RCC 7860 (cell line): ENCODE results near the gene GRAMD4.

Source experiments
- DNase-seq: peaks from one replicate; pipeline ENCODE4 v3.0.0-alpha.2; 2015; ENCODE audit warnings: low spot score
- FAIRE-seq: peaks from 2 replicates; lab custom pipeline; 2012; peaks lifted over from hg19 to GRCh38; lab: Jason Lieb, UNC

Gene GRAMD4

DNA sequence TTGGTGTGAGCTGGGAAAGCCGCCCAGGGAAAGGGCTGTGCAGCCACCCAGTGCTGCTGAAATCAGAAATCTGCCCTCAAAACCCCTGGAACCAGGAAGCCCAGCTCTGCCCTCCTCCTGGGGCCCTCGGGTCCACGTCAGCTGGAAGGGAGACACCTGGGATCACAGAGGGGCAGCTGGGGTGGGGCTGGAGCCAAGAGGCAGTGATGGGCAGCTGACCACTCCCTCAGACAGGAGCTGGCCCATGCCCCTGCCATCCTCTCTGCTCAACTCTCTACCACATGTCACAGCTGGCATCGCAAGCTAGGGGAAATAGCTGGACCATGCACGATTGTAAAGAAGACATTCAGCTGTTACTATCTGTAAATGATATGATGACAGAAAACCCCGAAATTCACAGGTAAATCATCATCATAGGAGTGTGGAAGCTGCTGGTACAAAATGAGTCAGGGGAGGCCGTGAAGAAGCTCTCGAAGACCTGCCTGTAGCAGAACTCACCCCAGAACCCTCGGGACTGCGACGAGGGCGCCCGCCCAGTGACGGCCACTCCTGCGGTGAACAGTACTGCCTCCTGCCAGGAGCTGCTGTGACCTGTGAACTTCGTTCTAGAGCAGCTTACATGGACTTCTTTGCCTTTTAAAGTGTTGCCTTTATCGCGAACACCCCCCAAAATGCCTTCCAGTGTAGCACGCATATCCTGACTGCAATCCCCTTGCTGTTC is 62.0 kb downstream of the GRAMD4 start:
- FAIRE-seq, result no peak

DNA sequence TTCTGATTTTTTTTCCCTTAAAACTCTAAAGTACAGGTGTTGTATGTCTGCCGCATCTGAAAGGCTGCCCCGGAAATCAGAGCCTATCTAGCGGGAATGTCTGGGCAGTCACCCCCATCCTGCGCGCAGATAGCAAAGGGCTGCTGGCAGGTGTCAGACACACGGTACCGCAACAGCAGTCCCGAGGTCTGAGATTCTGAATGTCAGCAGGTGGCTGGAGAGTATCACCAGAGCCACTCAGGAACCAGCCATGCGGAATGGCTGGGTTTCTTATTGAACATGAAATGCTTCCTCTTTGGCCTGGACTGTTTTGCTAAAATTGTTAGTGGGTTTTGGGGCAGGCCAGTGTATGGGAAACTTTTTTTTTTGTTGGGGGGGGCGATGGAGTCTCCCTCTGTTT is 64.5 kb downstream of the GRAMD4 start:
- no peak for DNase-seq
- no peak for FAIRE-seq

More for the DNA sequence above, 62.0 kb downstream of the GRAMD4 start:
- DNase-seq, result no peak

DNA sequence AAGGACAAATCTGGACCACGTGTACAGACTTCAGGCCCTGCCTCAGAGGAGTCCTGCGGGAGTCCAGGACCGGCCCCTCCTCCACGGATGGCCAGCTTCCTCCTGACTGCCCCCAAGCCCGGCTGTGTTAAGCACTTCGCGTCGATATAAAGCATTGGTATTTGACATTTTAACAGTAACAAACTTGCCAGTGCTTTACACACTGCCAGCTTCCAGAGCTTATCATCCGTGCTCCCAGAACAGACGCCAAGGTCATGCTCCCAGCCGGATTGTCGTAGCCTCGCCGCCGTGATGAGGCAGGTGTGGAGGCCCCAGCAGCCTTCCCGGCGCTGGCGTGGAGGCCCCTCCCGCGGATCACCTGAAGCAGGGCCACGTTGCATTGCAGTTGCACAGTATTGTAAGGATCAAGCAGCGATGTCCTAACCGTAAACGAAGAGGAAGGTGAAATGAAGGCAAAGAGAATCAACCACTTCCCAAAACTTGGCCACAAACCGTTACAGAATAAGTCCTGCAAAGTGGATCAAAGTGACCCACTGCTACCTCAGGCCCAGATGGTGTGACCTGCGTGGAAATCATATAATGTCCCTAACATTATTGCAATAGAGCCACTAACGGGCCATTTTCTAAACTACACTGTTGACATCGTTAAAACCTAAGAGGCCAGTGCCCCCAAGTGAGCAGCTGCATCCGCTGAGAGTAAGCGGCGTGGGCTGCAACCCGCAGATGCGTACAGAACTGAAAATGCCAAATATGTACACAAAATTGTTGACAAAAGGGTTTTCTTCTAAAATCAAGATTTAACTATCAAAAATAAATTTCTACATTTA is 66.2 kb downstream of the GRAMD4 start:
- DNase-seq (no peak), FAIRE-seq (no peak)

DNA sequence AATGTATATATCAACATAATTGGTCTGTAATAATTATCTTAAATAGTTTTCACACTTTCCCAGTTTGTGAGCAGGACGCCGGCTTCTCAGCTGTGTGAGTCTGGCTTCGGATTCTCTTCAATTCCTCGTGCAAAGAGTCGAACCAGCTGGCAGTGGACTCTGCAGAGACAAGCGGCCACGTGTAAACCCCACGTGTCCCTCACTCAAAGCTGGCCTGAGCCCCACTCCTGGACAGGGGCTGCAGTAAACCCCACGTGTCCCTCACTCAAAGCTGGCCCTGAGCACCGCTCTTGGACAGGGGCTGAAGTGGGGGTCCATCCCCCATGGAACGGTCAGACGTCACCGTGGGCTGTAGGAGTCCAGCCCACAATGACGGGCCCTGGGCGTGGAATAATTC is 66.9 kb downstream of the GRAMD4 start:
- DNase-seq (no peak), FAIRE-seq (no peak)

DNA sequence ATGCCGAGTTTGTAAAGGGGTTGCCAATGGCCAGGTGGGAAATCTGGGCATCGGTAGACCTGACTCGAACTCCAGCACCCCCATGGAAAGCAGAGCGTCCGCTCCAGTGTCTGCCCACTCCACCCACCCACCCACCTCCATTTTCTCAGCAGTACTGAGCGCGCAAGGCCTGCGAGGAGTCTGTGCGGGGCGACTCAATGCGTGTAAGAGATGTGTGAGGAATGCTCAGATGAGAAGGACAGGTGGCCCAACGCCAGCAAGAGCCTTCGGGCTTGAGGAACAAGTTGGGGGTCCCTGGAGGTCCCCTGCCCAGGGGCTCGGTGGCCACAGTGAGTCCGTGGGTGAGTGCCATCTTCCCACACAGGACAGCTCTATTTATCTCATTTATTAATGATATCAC is 67.3 kb downstream of the GRAMD4 start:
- DNase-seq, result no peak
- no peak for FAIRE-seq

DNA sequence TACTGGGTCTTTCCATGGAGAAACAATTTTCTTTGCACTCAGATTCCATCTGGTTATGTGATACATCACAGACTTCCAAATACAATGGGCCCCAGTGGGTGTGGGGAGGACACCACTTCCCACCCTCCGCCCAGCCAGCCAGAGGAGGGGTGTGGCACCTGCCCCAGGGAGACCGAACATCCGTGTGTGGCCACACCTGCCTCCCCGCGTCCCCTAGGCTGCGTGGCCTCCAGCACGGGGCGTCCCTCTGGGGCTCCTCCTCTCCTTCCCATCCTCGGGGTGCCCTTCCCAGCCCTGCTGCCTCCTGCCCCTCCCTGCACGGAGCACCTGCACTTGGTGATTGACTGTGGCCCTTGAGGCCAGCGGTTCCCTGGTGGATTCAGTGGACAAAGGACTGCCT is 68.8 kb downstream of the GRAMD4 start:
- DNase-seq (no peak), FAIRE-seq (no peak)

DNA sequence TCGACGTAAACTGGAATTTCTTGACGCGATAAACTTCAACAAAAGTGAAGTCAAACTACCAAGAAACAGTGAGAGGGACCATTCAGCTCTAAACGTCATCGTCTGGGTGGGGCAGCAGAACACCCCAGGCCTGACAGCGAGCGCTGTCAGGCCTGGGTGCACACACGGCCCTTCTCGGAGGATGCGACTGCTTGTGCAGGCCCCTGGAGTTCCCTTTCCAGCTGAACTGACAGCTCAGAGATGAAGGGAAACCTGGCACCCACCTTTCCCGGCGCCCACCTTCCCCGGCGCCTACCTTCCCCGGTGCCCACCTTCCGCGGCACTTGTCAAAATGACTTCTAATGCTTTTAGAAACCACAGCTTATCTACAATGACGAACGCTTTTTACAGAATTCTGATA is 70.0 kb downstream of the GRAMD4 start:
- no peak for FAIRE-seq
- no peak for DNase-seq

DNA sequence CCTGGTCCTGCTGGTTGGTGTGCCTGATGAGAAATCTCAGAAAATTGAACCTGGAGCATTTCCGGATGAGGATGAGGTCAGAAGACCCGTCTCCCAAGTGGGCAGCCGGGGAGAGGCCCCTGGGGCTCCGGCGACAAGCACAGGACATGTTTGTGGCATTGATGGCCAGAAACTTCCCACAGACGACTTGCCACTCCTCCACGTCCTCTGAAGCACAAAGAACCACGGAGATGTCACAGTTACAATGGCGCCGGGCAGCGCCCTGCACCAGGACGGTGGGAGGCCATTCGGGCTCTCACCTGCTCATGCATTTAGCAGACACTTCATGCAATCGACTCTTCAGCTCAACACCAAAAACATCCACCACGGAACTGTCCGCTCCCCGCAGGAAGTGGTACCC is 71.4 kb downstream of the GRAMD4 start:
- FAIRE-seq, result no peak
- no peak for DNase-seq

DNA sequence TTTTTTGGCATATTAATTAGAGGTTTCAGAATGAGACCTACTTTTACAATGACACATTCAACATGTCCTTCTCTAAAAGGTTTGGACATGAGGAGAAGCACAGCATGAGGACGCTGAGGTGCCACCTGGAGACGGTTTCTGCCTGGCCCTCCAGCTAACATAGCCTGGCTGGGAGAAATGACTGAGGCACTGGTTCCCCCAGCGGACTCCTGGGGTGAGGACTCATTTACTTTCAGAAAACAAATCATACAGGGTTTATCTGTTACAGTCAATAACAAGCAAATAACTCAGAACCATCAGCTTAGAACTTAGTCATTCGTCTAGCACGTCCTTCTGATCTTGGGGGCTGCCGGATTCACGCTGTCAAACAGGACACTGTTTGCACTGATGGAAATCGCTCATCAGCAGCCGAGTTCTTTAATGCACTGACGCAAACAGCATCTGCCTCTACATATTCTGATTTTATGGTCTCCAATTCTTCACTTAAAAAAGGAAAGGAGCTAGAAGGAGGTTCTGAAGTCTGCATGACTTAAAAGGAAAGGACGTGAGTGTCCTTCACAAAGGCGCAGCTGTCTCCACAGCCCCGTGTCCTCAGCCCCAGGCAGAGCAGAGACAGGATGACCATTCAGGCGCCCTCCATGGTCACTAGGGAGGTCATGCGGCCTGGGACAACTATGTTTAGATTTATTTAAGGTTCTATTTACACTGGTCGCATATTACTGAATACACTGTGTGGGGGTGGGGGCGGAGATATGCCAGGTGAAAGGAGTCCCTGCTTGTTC is 73.6 kb downstream of the GRAMD4 start:
- FAIRE-seq (no peak), DNase-seq (no peak)

DNA sequence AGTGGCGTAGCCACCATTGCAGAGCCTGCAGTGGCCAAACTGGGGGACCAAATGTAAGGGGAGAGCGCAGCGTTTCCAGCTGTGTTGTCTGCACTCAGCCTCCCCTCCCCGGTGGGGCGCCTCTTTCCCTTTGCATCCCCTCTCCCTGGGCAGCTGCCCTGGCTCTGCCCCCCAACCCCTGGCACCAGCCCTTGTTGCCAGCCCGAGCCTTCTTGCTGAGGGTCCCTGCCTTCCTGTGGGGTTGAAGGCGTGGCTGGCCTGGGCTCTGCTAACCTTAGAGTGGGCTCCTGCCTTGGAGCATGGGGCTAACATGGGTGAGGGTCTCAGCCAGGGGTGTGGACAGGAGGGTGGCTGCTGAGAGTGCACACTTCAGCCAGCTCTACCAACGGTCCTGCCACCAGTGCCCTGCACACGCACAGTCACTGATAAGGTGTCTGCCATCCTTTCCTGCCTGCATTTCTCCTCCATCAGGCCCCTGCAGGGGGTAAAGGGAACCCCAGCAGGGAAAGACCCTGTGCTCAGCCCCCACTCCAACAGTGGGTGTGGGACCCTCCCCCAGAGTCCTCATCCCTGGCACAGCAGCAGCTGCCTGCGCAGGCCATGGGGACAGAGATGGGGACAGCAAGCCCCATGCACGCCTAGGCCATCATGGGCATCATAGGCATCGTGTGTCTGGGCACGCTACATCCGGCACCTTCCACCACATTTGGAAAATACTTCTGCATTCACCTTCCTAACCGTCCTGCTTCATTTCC is 74.4 kb downstream of the GRAMD4 start:
- DNase-seq (no peak), FAIRE-seq (no peak)

DNA sequence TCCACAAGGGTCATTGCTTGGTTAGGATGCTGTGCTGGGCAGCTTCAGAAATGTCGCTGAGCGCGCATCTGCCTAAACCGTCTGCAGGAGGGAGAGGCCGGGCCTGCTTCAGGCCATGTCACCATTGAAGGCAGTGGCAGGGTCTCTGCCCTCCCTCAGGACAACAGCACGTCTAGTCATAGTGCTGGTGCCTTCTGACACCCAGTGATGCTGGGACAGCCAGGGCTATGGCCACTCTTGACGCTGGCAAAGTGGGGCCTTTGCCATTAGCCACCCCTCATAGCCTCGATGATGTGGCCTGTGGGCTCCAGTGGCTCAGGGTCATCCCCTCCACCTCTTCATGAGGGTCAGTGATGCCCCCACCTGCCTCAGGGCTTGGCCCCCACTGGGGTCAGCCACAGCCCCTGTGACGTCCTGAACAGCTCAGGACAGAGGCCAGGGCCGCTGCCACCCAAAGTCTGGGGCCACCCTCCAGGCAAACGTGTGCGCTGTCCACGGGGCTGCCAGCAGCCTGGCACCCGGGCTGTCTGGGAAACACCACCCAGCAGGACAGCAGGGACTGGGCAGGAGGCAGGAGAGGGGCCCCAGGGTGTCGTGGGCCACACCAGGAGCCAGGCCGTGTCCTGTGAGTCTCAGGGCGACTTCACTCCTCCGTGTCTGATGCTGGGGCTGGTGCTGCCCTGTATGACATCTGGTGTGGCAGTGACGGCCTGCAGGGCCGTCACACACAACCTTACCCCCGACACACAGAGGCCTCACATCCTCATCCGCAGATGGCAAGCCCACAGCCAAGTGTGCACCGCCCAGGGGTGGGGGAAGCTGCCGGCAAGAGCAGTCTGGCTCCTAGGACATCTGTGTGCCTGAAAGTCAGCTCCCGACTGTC is 75.4 kb downstream of the GRAMD4 start:
- FAIRE-seq (no peak), DNase-seq (no peak)

DNA sequence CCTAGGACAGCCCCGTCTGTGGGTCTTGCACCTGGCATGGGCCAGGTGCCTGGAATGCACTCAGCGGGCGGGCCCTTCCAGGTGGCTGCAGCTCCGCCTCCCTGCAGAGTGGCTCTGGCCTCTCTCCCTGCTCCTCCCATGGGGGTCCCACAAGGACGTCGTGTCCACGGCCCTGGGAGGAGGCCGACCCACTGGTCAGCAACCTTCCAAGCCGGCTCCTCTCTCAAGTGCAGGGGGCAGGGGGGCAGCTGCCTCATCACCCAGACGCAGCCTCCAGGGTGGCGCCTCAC is 76.0 kb downstream of the GRAMD4 start:
- FAIRE-seq (no peak), DNase-seq (no peak)

DNA sequence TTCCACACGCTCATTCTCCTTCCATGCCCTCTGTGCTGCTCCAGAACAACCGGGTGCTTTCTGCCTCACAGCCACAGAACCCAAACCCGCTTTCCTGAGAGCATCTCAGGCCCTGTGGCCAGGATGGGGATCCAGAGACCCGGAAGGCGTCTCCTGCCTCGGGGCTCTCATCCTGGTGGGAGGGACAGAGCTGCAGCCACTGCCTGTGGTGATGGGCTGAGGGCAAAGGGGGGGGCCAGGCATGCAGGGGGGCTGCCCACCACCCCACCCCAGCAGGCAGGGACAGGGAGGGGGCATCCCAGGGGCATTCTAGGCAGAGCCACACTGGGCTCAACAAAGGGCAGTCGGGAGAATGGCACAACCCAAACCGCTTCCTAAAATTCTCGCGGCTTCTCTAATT is 76.4 kb downstream of the GRAMD4 start:
- FAIRE-seq (no peak), DNase-seq (no peak)

DNA sequence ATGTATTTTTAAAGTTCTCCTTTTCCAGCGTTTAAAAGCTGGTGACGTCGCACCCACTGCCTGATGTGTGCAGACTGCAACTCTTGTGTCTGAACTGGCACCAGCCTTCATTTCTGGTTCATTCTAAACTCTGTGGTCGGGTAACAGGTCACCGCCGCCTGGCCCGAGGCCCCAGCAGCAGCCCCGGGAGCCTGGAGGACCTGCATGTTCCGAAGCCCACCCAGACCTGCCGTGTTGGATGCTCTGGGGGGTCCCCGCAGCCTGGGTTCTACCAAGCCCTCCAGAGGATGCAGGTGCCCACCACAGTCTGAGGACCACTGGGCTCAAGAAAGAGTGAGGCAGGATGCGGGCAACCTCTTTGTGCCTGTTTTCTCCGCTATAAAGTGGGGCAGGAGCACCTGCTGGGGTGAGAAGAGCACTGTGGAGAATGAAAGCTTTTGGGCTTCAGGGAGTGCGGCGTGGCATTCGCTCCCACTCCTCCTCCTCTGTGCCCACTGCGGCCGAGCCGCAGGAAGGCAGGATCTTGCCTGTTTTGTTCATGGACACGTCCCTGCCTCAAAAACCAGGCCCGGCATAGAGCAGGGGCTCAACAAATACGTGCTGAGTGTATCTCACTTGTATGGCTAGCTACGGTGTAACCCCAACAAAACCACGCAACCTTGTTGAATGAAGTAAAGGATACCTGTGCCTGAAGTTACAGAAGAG is 77.8 kb downstream of the GRAMD4 start:
- no peak for DNase-seq
- FAIRE-seq, result no peak

DNA sequence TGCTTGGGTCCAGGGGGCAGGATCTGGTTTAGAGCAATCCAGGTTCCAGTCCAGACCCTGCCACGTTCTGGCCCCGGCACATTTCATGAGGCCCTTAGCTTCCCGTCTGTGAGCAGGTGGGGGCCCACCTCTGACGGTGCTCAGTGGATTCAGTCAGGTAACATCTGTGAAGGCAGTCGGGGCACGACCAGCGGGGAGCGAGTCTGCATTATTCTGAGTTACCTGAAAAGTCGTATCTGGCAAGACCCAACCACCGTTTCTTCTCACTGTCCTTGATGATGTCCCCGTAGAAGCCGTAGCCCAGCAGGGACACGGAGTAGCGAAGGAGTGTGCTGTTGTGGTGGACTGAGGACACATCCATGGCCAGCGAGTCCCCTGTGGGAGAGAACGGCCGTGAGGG is 78.9 kb downstream of the GRAMD4 start:
- no peak for FAIRE-seq
- no peak for DNase-seq

DNA sequence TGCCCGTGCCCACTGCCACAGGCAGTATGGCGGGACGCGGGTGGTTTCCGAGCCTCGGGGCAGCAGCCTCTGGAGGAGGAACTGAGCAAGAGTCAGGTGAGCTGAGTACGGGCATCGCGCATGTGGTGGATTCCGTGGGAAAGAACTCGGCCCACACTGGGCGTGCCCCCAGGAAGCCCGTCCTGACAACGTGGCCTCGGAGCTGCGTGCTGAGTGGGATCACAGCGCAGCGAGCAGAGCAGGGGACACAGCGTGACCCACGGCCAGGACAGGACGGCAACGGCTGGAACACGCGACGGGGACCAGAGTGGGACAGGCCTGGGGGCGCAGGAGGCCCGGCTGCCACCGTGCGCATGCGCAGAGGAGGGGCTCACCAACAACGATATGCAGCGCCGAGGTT is 81.1 kb downstream of the GRAMD4 start:
- DNase-seq (no peak), FAIRE-seq (no peak)

DNA sequence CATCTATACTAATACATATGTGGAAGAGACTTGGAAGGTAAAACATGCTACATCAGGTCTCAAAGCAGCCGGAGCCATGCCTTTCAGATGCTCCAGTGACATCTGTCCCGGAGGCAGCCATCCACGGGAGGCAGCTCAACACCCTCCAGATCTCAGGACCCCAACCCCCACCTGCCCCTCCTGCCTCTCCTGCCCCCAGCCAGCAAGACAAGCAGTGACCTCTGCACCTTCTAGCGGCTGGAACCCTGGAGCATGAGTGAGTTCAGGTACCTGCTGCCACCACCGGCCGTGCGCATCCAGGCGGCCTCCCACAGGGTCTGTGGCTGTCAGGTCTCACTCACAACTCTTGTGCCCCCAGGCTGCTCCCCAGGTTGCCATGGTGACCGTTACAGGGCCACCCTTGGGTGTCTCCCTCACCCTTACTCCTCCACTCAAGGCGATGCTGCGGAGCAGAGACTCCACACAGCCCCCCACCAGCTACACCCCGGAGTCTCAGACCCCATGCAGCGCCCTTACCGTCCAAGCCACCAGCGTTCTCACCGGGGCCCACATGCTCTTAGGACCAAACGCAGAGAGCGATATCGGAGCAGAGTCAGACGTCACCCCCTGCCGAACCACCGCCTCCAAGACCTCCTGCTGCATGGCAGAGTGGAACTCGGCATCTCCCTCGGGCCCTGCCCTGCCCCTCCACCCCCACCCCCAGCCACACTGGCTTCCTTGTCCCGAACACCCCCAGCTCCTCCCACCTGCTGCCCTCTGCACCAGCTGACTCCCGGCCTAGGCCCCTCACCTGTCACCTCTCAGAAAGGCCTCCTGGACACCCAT is 83.2 kb downstream of the GRAMD4 start:
- FAIRE-seq, result no peak
- no peak for DNase-seq

DNA sequence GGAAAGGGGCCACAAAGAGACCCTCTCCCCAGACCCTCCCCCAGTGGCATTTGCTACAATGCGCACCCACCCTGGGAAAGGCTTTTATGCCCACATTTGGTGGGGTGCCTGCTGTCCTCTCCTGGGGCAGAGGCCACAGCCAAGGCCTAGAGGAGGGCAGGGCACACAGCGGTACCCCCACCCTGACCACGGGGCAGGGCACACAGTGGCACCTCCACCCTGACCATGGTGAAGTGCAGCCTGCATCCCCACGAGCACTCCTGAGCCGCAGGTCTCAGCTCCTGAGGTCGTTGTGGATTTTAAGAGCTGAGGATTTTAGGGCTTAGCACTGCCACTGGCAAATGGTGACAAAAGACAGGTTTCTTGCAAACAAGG is 83.8 kb downstream of the GRAMD4 start:
- DNase-seq (no peak), FAIRE-seq (no peak)

DNA sequence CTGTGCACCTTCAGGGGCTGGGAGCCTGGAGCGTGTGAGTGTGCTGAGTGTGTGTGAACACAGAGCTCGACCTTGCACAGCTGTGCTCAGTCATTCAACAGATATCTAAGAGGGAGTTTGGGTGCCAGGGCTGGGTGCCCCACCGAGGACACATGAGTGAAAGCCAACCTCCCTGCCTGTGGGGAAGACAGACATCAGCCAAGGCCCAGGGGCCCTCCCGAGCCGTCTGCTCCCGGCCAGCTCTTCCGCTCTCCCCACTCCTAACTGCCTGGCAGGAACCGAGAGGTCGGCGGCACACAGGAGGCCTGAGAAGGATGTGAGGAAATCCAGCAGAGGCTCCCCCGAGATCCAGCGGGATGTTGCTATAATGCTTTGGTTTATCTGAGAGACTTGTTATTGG is 85.9 kb downstream of the GRAMD4 start:
- DNase-seq, result no peak
- no peak for FAIRE-seq
